Left lung (tissue), 10 donors: ENCODE data around the gene C20orf141. TPM values are rescaled to one million over a fixed set of nuclear protein-coding genes. Genes with fewer than 3 reads are reported as not detected.
A peak's percentile ranks its signal among the peaks of the same experiment; 100 is the strongest.

Source experiments
- ATAC-seq: fragments of 200-7000 bp; cut with Tn5 transposase; one replicate; pipeline ENCODE4 v1.9.1; 2020; ENCODE audit warnings: moderate library complexity
- DNase-seq, 4 donors: peaks; one replicate each; pipeline ENCODE4 v3.0.0-alpha.2; 2013 to 2020
- H3K27ac ChIP-seq, 2 donors: fragments of 200-600 bp; sonication (generic) in 1 of 2; one replicate each; pipeline versions ENCODE4 v1.5.0 to v1.8.0; 2020 to 2021
- H3K27me3 ChIP-seq, 2 donors: fragments of 200-600 bp; sonication (generic) in 1 of 2; one replicate each; pipeline versions ENCODE4 v1.5.0 to v1.8.0; 2020 to 2021
- H3K36me3 ChIP-seq, 2 donors: fragments of 200-600 bp; sonication (generic) in 1 of 2; one replicate each; pipeline versions ENCODE4 v1.5.0 to v1.8.0; 2020 to 2021
- H3K4me1 ChIP-seq, 2 donors: fragments of 200-600 bp; one replicate each; pipeline ENCODE4 v1.8.0; 2021
- H3K4me3 ChIP-seq, 2 donors: fragments of 200-600 bp; sonication (generic) in 1 of 2; one replicate each; pipeline versions ENCODE4 v1.5.0 to v1.8.0; 2020 to 2021; ENCODE audit warnings: mild to moderate bottlenecking in 1 of 2
- H3K9me3 ChIP-seq, 2 donors: fragments of 200-600 bp; sonication (generic) in 1 of 2; one replicate each; pipeline versions ENCODE4 v1.5.0 to v1.8.0; 2020 to 2021
- intact Hi-C, 2 donors: fragments of 100-400 bp; cut with DNase I; formaldehyde crosslinking; loops; one replicate each; pipeline versions ENCODE4 v1.11.2 to v1.14.2; 2022
- polyA plus RNA-seq, 6 donors: library from polyadenylated mRNA; unstranded; fragments of 120-200 nt; gene quantifications; one replicate each; pipeline ENCODE4 v1.2.1, GENCODE V29; 2013; ENCODE audit not compliant: insufficient read length in 6 of 6
- total RNA-seq, 2 donors: library from RNA; stranded (reverse); fragmentation: NEBNext Ultra II Directional; extraction: Animal tissue kit (Norgen Biotek cat#: 25700); gene quantifications; one replicate each; pipeline ENCODE4 v1.2.1, GENCODE V29; 2021
- TF ChIP-seq, protein P1 (sequence below), 2 donors: fragments of 200-600 bp; sonication (generic) in 1 of 2; IDR thresholded peaks; one replicate each; pipeline versions ENCODE4 v1.5.0 to v1.8.0; 2021; ENCODE audit warnings: antibody characterized with exemption in 2 of 2
- donor health status: DM: no; HTN: yes; CAD: no.
- donor health status: DM: no; HTN: no; CAD: no.

C20orf141 gene
- total and polyA plus RNA-seq, 8 donors, result not detected

GRCh38 chr20:2840967-2841531, 26.3 kb downstream of the C20orf141 start:
- H3K27ac ChIP-seq, result peak overlapping the region; percentile 83 to 96
- peaks cover 3 to 20% of the 10 kb centered on the region in 2 donors for H3K4me1 ChIP-seq
- intact Hi-C loops, result no loop called here
- TF ChIP-seq, protein P1, sequence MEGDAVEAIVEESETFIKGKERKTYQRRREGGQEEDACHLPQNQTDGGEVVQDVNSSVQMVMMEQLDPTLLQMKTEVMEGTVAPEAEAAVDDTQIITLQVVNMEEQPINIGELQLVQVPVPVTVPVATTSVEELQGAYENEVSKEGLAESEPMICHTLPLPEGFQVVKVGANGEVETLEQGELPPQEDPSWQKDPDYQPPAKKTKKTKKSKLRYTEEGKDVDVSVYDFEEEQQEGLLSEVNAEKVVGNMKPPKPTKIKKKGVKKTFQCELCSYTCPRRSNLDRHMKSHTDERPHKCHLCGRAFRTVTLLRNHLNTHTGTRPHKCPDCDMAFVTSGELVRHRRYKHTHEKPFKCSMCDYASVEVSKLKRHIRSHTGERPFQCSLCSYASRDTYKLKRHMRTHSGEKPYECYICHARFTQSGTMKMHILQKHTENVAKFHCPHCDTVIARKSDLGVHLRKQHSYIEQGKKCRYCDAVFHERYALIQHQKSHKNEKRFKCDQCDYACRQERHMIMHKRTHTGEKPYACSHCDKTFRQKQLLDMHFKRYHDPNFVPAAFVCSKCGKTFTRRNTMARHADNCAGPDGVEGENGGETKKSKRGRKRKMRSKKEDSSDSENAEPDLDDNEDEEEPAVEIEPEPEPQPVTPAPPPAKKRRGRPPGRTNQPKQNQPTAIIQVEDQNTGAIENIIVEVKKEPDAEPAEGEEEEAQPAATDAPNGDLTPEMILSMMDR (IDR thresholded peaks at IDR 0.05), result no peak
- ATAC-seq (peak; percentile 69), DNase-seq (peak; percentile 58 to 87 (median 64))
- H3K9me3 ChIP-seq, result no peaks in the 10 kb centered on the region
- H3K27me3 ChIP-seq, result no peaks in the 10 kb centered on the region
- peaks cover 0 to 15% of the 10 kb centered on the region in 2 donors for H3K36me3 ChIP-seq
- H3K4me3 ChIP-seq, result peak overlapping the region; percentile 89 to 95

GRCh38 chr20:2845607-2846006, 30.8 kb downstream of the C20orf141 start:
- Histone ChIP-seq H3K27ac (no peak overlapping the region), H3K27me3 (no peaks in the 10 kb centered on the region), H3K36me3 (peaks cover 0 to 6% of the 10 kb centered on the region in 2 donors), H3K9me3 (no peaks in the 10 kb centered on the region), H3K4me3 (no peak overlapping the region), H3K4me1 (peaks cover 3 to 11% of the 10 kb centered on the region in 2 donors)
- no peak for DNase-seq
- no peak for ATAC-seq
- intact Hi-C loops, result no loop called here
- TF ChIP-seq, protein P1 (IDR thresholded peaks at IDR 0.05), result no peak

DNA sequence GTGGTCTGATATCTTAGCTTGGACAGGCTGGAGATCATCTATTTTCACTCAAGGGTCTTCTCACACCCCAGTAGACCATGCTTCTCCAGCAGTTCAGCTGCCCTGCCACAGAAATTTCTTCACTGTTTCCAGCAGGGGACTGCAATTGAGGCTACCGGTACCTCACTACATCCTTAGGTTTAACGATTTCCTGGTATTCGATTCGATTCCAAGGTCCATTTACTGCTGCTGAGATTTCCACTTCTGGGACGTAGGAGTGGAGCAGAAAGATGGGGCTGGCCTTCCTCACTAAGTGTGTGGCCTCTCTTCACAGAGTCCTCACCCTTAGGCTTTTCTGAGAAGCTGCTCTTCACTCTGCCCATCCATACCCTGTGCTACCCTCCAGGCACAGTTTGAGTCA, 31.9 kb downstream of the C20orf141 start:
- no peak for ATAC-seq
- H3K4me1 ChIP-seq, result peaks cover under 1 to 6% of the 10 kb centered on the region in 2 donors
- intact Hi-C loops, result no loop called here
- no peaks in the 10 kb centered on the region for H3K9me3 ChIP-seq
- no peak for DNase-seq
- TF ChIP-seq, protein P1 (IDR thresholded peaks at IDR 0.05), result no peak
- H3K27ac ChIP-seq, result no peak overlapping the region
- H3K27me3 ChIP-seq, result no peaks in the 10 kb centered on the region
- no peak overlapping the region for H3K4me3 ChIP-seq
- peaks cover 0 to 6% of the 10 kb centered on the region in 2 donors for H3K36me3 ChIP-seq

DNA sequence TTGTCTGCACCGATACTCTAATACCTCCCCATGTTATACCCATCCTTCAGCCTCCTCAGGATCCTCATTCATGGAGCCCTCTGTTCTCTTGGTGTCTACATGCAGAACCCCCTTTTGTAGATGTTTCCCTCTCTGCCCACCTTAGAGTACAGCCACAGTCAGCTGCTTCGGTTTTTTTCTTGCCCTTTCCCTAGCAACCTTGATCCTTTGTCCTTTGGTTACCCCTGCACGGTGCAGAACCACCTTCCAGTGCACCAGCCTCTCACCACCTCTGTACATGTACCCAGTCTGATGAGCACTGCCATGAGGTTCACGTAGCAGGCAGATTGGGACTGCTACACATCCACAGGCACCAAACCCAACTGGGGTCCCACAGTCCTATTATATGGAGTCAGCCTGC, 33.0 kb downstream of the C20orf141 start:
- no peak overlapping the region for H3K4me3 ChIP-seq
- H3K27ac ChIP-seq, result no peak overlapping the region
- no peak for DNase-seq
- no peaks in the 10 kb centered on the region for H3K9me3 ChIP-seq
- H3K36me3 ChIP-seq, result peaks cover 0 to 6% of the 10 kb centered on the region in 2 donors
- ATAC-seq, result no peak
- H3K4me1 ChIP-seq, result peaks cover 0 to 9% of the 10 kb centered on the region in 2 donors
- TF ChIP-seq, protein P1 (IDR thresholded peaks at IDR 0.05), result no peak
- intact Hi-C loops, result no loop called here
- H3K27me3 ChIP-seq, result no peaks in the 10 kb centered on the region

DNA sequence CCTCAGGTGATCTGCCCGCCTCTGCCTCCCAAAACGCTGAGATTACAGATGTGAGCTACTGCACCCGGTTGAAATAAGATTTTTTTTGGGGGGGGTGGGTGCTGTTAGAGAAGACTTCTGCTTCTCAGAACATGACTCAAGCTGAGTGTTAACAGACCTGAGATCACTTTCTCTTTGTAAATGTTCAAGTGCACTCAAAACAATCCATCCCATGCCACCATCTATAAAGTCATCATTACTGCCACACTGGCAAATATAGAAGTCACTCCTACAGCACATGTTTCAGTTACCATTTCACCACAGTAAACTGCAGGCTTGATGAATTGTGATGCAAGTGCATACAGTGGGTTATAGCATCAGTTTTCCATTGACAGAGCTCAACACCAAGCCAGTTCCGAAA, 34.7 kb downstream of the C20orf141 start:
- H3K36me3 ChIP-seq, result peaks cover 0 to 6% of the 10 kb centered on the region in 2 donors
- peaks cover 0 to 9% of the 10 kb centered on the region in 2 donors for H3K4me1 ChIP-seq
- intact Hi-C loops, result no loop called here
- TF ChIP-seq, protein P1 (IDR thresholded peaks at IDR 0.05), result no peak
- no peaks in the 10 kb centered on the region for H3K27me3 ChIP-seq
- DNase-seq (no peak), ATAC-seq (no peak)
- H3K27ac ChIP-seq, result no peak overlapping the region
- no peak overlapping the region for H3K4me3 ChIP-seq
- H3K9me3 ChIP-seq, result no peaks in the 10 kb centered on the region
